Smooth muscle cell (in vitro differentiated cells): ENCODE results near the gene TTC31. TPM values are rescaled to one million over a fixed set of nuclear protein-coding genes. Genes with fewer than 3 reads are reported as not detected.

Source experiments
- DNase-seq: peaks from one replicate; lab custom pipeline; 2025; ENCODE audit not compliant: unreplicated experiment; lab: John Stamatoyannopoulos, UW
- H2AFZ ChIP-seq: fragments of 200-600 bp; sonication (generic); 2 replicates; pipeline ENCODE4 v1.6.0; 2016; ENCODE audit warnings: antibody characterized with exemption, low read depth, mild to moderate bottlenecking
- H3F3A ChIP-seq: fragments of 200-600 bp; sonication (generic); 2 replicates; pipeline ENCODE4 v1.6.0; 2017; ENCODE audit warnings: antibody characterized with exemption, low read depth
- H3K27ac ChIP-seq: fragments of 200-600 bp; sonication (generic); 2 replicates; pipeline ENCODE4 v1.5.1; 2016; ENCODE audit warnings: low read depth, mild to moderate bottlenecking
- H3K27me3 ChIP-seq: fragments of 200-600 bp; sonication (generic); 2 replicates; pipeline ENCODE4 v1.6.1; 2016; ENCODE audit warnings: low read depth, mild to moderate bottlenecking
- H3K36me3 ChIP-seq: fragments of 200-600 bp; sonication (generic); 2 replicates; pipeline ENCODE4 v1.5.1; 2016; ENCODE audit warnings: low read depth
- H3K4me1 ChIP-seq: fragments of 200-600 bp; sonication (generic); 2 replicates; pipeline ENCODE4 v1.5.1; 2016; ENCODE audit warnings: low read depth
- H3K4me2 ChIP-seq: fragments of 200-600 bp; sonication (generic); 2 replicates; pipeline ENCODE4 v1.6.0; 2016; ENCODE audit warnings: mild to moderate bottlenecking
- H3K4me3 ChIP-seq: fragments of 200-600 bp; sonication (generic); 2 replicates; pipeline ENCODE4 v1.5.1; 2016; ENCODE audit warnings: mild to moderate bottlenecking
- H3K79me2 ChIP-seq: fragments of 200-600 bp; sonication (generic); 2 replicates; pipeline ENCODE4 v1.6.0; 2016; ENCODE audit warnings: low read depth, mild to moderate bottlenecking
- H3K9ac ChIP-seq: fragments of 200-600 bp; sonication (generic); 2 replicates; pipeline ENCODE4 v1.6.0; 2016; ENCODE audit warnings: low read depth
- H3K9me3 ChIP-seq: fragments of 200-600 bp; sonication (generic); replicated peaks from 2 replicates; pipeline ENCODE4 v1.5.1; 2016; ENCODE audit warnings: low read depth
- H4K20me1 ChIP-seq: fragments of 200-600 bp; sonication (generic); 2 replicates; pipeline ENCODE4 v1.6.0; 2016; ENCODE audit warnings: low read depth
- CTCF ChIP-seq: fragments of 200-600 bp; sonication (generic); IDR thresholded peaks from 2 replicates; pipeline ENCODE4 v1.5.1; 2017; ENCODE audit warnings: borderline replicate concordance, mild to moderate bottlenecking, antibody characterized with exemption; ENCODE audit not compliant: insufficient read depth, poor library complexity, severe bottlenecking
- WGBS: methylation state at CpG from one replicate; pipeline ENCODE4 v1.1.7; 2016; ENCODE audit warnings: low lambda C conversion rate; 5-methylcytosine and 5-hydroxymethylcytosine counted together
- polyA plus RNA-seq: library from polyadenylated mRNA; unstranded; fragments of >200 nt; fragmentation: Nextera tagmentation; extraction: Ambion mirVana; gene quantifications from 2 replicates; pipeline ENCODE4 v1.2.1, GENCODE V29; 2016
- total RNA-seq: library from RNA; depleted of rRNA; stranded (reverse); fragments of >200 nt; gene quantifications from 2 replicates; pipeline ENCODE4 v1.2.3, GENCODE V29; 2014

The TTC31 gene
- total and polyA plus RNA-seq, 2 experiments from 2014 or later = 17.3 to 23.3 TPM

DNA sequence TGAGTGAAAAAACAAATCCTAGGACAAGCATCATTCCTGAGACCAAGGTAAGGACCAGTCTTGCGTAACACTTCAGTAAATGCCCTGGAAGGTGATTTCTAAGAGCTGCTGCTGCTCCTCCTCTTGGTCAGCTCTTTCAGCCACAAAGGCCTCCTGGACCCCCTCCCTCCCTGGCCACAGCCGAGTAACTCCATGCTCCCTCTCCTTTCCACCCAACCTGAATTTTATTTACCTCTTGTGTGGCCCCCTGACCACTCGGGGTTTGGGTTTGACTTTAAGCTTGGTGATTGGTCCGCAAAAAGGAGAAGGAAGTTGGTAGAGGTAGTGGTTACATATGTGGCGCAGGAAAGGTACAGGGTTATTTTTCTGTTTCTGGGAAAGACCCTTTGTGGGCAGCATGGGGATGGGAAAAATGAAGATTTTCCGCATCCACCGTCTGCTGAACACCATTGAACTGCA, 56.0 kb downstream of the TTC31 start:
- Histone ChIP-seq H3K36me3 (no peaks in the 10 kb centered on the region), H3K27me3 (no peaks in the 10 kb centered on the region), H3F3A (peaks cover 13% of the 10 kb centered on the region), H3K9me3 (no peaks in the 10 kb centered on the region), H3K9ac (no peak overlapping the region), H4K20me1 (peaks cover 1% of the 10 kb centered on the region), H3K4me1 (no peaks in the 10 kb centered on the region), H3K4me3 (no peak overlapping the region), H2AFZ (no peak overlapping the region), H3K79me2 (peaks cover 5% of the 10 kb centered on the region), H3K27ac (no peak overlapping the region), H3K4me2 (no peak overlapping the region)
- TF ChIP-seq CTCF = no peak
- 88% methylated on average over 7 of the region's 7 CpGs for WGBS
- no peak for DNase-seq

DNA sequence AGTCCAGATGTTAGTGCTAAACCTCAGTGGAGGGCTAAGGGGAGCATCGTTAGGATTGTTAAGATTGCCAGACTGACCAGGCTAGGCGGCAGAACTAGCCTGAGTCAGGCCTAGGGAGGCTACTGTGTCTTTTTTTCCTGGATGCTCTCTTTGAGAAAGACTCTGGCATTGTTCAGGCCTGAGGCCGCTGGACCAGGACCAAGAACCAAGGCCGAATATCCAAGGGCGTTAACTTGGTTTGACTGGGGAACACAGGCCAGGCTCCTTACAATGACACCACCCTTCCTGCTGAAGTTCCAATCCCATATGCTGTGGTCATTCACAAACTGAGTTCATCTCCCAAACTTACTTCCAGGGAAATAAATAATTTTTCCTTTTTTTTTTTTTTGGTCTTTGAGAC, 57.4 kb downstream of the TTC31 start:
- TF ChIP-seq CTCF = no peak
- peaks cover 3% of the 10 kb centered on the region for H3K36me3 ChIP-seq
- no peaks in the 10 kb centered on the region for H3K4me1 ChIP-seq
- H3K4me2 ChIP-seq = no peak overlapping the region
- no peak overlapping the region for H2AFZ ChIP-seq
- H3F3A ChIP-seq = peaks cover 10% of the 10 kb centered on the region
- no peak overlapping the region for H3K9ac ChIP-seq
- no peak overlapping the region for H3K4me3 ChIP-seq
- no peak for DNase-seq
- peaks cover 5% of the 10 kb centered on the region for H3K79me2 ChIP-seq
- 94% methylated on average over 5 of the region's 5 CpGs for WGBS
- H3K27ac ChIP-seq = no peak overlapping the region
- H3K9me3 ChIP-seq = no peaks in the 10 kb centered on the region
- H4K20me1 ChIP-seq = peaks cover 15% of the 10 kb centered on the region
- no peaks in the 10 kb centered on the region for H3K27me3 ChIP-seq

DNA sequence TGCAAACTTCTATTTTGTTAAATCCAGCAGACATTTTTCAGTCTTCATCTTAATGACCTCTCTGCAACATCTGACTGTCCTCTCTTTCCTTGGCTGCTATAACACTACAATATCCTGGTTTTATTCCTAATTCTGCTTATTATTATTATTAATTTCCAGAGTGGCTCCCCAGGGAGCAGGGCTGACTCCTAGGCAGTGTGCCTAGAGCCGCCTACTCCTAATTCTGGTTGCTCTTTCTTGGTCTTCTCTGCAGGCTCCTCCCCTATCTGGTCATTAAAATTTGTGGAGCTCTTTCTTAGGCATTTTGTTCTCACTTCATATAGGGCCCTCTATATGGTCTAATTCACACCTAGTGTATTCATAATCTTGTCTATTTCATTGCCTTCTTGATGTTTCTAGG, 60.1 kb downstream of the TTC31 start:
- Histone ChIP-seq H3K79me2 (peaks cover 21% of the 10 kb centered on the region), H3K9me3 (no peaks in the 10 kb centered on the region), H3K36me3 (peaks cover 3% of the 10 kb centered on the region), H3F3A (no peaks in the 10 kb centered on the region), H4K20me1 (peaks cover 25% of the 10 kb centered on the region), H3K9ac (no peak overlapping the region), H2AFZ (no peak overlapping the region), H3K4me2 (no peak overlapping the region), H3K27me3 (no peaks in the 10 kb centered on the region), H3K4me3 (no peak overlapping the region), H3K27ac (no peak overlapping the region), H3K4me1 (no peaks in the 10 kb centered on the region)
- no peak for DNase-seq
- 96% methylated on average over 1 of the region's 1 CpG for WGBS
- TF ChIP-seq CTCF = no peak

Other genes with a start within 250 kb of the TTC31 start
- 0.99 and 3.1 TPM in 2 replicates for gene SLC4A5, start 139.7 kb upstream of the TTC31 start, total RNA-seq
- gene SLC4A5, start 139.7 kb upstream of the TTC31 start, polyA plus RNA-seq = 0.46 and 1.5 TPM in 2 replicates
- gene DCTN1, start 102.8 kb upstream of the TTC31 start, total RNA-seq = 60.7 and 65.8 TPM in 2 replicates
- gene DCTN1, start 102.8 kb upstream of the TTC31 start, polyA plus RNA-seq = 98.3 and 105 TPM in 2 replicates
- gene C2orf81, start 61.5 kb upstream of the TTC31 start, total RNA-seq = 0.54 and 1.3 TPM in 2 replicates
- 2.4 and 3.5 TPM in 2 replicates for gene C2orf81, start 61.5 kb upstream of the TTC31 start, polyA plus RNA-seq
- 35.0 and 52.3 TPM in 2 replicates for gene WDR54, start 61.4 kb upstream of the TTC31 start, total RNA-seq
- 59.2 and 84.5 TPM in 2 replicates for gene WDR54, start 61.4 kb upstream of the TTC31 start, polyA plus RNA-seq
- 31.4 and 32.5 TPM in 2 replicates for gene RTKN, start 41.1 kb upstream of the TTC31 start, total RNA-seq
- 60.5 and 69.7 TPM in 2 replicates for gene RTKN, start 41.1 kb upstream of the TTC31 start, polyA plus RNA-seq
- 4.7 and 8.0 TPM in 2 replicates for gene INO80B, start 28.0 kb upstream of the TTC31 start, total RNA-seq
- 10.4 and 23.0 TPM in 2 replicates for gene INO80B, start 28.0 kb upstream of the TTC31 start, polyA plus RNA-seq
- gene WBP1, start 24.6 kb upstream of the TTC31 start, total RNA-seq = 63.9 and 90.8 TPM in 2 replicates
- 117 and 123 TPM in 2 replicates for gene WBP1, start 24.6 kb upstream of the TTC31 start, polyA plus RNA-seq
- 46.2 and 49.0 TPM in 2 replicates for gene MOGS, start 17.7 kb upstream of the TTC31 start, total RNA-seq
- 38.3 and 45.5 TPM in 2 replicates for gene MOGS, start 17.7 kb upstream of the TTC31 start, polyA plus RNA-seq
- gene MRPL53, start 10.4 kb upstream of the TTC31 start, total RNA-seq = 12.0 and 18.2 TPM in 2 replicates
- gene MRPL53, start 10.4 kb upstream of the TTC31 start, polyA plus RNA-seq = 76.8 and 85.4 TPM in 2 replicates
- 5.5 and 8.0 TPM in 2 replicates for gene CCDC142, start 83 bp upstream of the TTC31 start, total RNA-seq
- gene CCDC142, start 83 bp upstream of the TTC31 start, polyA plus RNA-seq = 7.7 and 10.8 TPM in 2 replicates
- gene LBX2, start 16.5 kb downstream of the TTC31 start, total RNA-seq = 1.7 and 2.4 TPM in 2 replicates
- 1.5 and 1.6 TPM in 2 replicates for gene LBX2, start 16.5 kb downstream of the TTC31 start, polyA plus RNA-seq
- gene PCGF1, start 24.6 kb downstream of the TTC31 start, total RNA-seq = 19.1 and 23.7 TPM in 2 replicates
- gene PCGF1, start 24.6 kb downstream of the TTC31 start, polyA plus RNA-seq = 29.3 and 34.3 TPM in 2 replicates
- not detected in 2 replicates for gene TLX2, start 31.4 kb downstream of the TTC31 start, total RNA-seq
- gene TLX2, start 31.4 kb downstream of the TTC31 start, polyA plus RNA-seq = 0.80 TPM in 1 of 2 replicates, not detected in the other
- 0.09 and 0.27 TPM in 2 replicates for gene DQX1, start 43.1 kb downstream of the TTC31 start, total RNA-seq
- gene DQX1, start 43.1 kb downstream of the TTC31 start, polyA plus RNA-seq = 0.57 TPM in 1 of 2 replicates, not detected in the other
- gene AUP1, start 46.6 kb downstream of the TTC31 start, total RNA-seq = 83.4 and 104 TPM in 2 replicates
- 138 and 170 TPM in 2 replicates for gene AUP1, start 46.6 kb downstream of the TTC31 start, polyA plus RNA-seq
- gene HTRA2, start 46.9 kb downstream of the TTC31 start, total RNA-seq = 19.1 and 19.2 TPM in 2 replicates
- gene HTRA2, start 46.9 kb downstream of the TTC31 start, polyA plus RNA-seq = 30.4 and 35.2 TPM in 2 replicates
- gene LOXL3, start 70.9 kb downstream of the TTC31 start, total RNA-seq = 123 and 139 TPM in 2 replicates
- gene LOXL3, start 70.9 kb downstream of the TTC31 start, polyA plus RNA-seq = 109 and 190 TPM in 2 replicates
- 11.7 and 17.8 TPM in 2 replicates for gene DOK1, start 71.6 kb downstream of the TTC31 start, total RNA-seq
- 32.9 and 41.3 TPM in 2 replicates for gene DOK1, start 71.6 kb downstream of the TTC31 start, polyA plus RNA-seq
- gene M1AP, start 165.2 kb downstream of the TTC31 start, total RNA-seq = 1.2 TPM in 2 replicates
- gene M1AP, start 165.2 kb downstream of the TTC31 start, polyA plus RNA-seq = 1.0 and 2.8 TPM in 2 replicates
- 8.5 and 10.1 TPM in 2 replicates for gene SEMA4F, start 171.2 kb downstream of the TTC31 start, total RNA-seq
- gene SEMA4F, start 171.2 kb downstream of the TTC31 start, polyA plus RNA-seq = 14.2 and 16.7 TPM in 2 replicates